GM19035 (cell line): Measurements from ENCODE around the gene GPR4.
"Not testable (repeated sequence)": the region's sequence is repeated elsewhere in the genome, so short reads cannot be mapped to it uniquely, and the experiment has no call there.

Experiments
- ATAC-seq: cut with Tn5 transposase; IDR thresholded peaks from one replicate; pipeline ENCODE4 v1.9.1; 2021; ENCODE audit not compliant: unreplicated experiment

The GPR4 gene

DNA sequence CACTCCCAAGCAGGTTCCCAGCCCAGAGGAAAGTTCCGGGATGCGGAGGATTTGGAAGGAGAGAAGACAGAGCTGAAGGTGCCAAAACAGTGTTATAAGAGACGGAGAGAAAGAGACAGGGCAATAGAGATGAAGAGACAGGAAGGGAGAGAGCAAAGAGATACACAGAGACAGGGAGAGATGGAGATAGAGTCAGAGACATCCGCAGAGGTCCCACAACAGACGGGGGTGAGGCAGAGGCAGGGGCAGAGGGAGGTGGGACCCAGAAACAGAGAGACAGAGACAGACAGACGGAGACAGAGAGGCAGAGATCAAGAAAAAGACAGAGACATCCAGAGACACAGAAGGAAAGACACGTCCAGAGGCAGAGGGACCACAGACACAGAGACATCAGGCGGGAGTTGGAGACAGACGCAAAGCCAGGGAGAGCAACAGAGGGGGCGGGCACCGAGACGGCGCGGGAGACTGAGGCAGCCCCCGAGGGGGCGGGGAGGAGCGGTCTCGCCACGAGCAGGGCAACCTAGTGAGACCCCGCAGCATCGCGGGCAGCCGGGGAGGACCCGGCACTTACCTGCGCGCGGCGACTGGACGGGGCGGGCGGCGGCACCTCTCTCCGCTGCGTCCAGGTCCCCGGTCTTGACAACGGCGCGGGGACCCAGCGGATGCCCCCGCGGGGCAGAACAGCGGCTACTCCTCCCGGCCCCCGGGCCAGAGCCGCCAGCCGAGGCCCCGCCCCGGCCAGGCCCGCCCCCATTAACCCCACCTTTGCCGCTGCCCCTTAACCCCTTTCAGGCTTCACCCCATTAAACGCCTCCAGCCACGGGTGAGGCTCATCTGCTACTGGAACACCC, at the start of gene GPR4:
Gene GPR4, minus strand, starts transcription at position 689 of the 851 bp plus-strand sequence. CDS start 10,346 bp downstream, outside the sequence.
- no peak for ATAC-seq

GRCh38 chr19:45650722-45651121, 48.7 kb upstream of the GPR4 start:
- no peak for ATAC-seq

DNA sequence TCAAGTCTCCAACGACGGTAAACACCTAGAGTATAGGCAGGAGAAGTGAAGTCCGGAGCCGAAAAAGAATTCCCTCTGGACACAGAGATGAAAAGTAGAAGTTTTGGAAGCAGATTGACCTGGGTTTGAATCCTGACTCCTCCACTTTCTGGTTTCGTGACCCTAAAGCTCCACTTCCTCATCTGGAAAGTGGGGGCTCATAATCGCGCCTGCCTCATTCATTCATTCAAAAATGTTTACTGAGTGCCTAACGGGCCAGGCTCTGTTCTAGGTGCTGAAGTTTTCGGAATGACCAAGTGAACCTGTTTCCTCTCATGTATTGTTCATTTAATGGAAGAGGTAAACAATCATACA, 44.3 kb upstream of the GPR4 start:
- ATAC-seq, result no peak

DNA sequence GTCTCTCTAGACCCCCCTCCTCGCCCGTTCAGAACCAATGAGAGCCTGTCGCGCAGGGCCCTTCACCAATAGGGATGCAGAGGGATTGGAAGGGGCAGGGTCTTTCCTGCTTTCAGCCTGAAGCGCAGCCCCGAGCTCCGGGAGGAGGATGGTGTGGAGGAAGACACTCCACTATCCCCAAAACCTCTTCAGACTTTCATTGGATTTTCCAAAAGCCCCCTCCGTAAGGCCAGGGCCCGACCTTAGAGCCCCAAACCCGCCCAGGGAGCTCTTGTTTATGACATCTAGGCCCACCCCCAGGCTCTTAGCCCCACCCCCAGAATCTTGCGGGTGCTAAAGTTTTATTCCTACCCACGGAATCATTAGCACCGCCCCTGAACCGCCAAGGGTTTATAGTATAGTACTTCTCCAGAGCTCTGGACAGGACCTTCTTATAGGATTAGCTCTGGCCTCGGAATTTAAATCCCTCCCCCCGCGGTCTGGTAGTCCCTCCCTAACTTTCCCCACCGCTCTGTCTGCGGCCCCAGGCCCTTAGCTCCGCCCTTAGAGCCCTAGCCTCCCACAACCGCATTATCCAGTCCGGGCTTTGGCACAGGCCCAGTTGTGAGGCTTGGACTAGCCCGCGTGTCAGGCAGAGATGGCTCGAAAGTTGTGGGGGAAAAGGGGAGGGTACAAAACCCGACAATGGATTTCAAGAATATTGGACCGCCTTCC, 43.8 kb upstream of the GPR4 start:
- ATAC-seq, result peak; percentile 24

DNA sequence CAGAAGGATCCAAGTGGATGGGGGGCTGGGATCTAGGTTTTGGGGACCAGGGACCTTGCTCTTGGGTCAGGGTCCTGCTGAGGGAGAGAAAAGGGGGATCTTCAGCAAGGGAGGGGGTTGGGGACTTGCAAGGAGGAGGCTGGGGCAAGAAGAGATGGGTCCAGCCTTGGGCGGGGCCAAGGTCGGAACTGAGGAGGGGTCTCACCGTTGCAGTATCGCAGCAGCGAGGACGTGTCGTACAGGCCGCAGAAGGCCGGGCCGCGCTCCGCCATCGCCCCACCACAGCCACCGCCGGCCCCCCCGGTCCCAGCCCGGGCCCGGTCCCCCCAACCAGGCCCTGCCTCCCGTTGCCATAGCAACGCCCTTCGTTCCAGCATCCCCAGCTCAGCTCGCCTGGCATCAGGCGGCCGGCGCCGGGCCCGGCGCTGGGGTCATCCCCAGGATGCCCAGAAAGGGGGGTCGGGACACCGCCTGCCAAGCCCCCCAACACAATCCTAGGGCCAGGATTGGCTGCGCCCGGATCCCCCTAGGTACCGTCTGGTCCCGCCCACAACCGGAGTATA, 43.1 kb upstream of the GPR4 start:
- no peak for ATAC-seq

DNA sequence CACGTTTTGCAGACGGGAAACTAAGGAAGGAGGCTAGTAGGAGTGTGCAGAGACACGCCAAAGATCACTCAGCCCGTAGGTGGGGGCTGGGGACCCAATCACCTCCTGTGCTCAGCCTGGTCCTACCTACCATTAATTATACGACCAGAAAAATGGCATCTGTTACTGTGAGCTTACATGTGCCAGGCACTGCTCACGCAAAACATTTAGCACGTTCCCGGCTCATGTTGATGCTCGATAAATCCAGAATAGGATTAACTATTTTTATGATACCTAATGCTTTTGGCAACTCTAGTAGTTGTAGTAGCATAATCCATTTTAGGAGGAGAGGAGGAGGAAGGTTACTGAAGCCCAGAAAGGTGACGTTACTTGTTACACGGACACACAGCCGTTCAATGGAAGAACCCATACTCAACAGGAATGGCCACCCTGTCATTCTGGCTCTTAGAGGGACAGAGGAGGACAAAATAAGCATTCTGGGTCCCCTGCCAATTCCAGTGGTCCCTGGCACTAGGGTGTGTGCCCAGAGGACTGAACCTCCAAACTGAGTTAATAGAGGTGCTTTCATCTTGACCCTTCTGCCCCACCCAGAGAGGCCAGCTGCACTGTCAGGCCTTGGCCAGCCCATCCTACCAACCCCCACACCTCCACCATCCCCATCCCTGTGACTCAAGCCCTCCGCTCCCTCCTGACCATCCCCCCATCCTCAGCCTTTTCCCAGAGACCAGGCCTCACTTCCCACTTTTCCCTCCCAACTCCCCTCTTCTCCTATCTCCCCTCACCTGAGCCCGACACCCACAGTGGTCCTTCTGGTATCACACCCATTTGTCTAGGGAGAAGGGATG, 42.1 kb upstream of the GPR4 start:
- no peak for ATAC-seq

DNA sequence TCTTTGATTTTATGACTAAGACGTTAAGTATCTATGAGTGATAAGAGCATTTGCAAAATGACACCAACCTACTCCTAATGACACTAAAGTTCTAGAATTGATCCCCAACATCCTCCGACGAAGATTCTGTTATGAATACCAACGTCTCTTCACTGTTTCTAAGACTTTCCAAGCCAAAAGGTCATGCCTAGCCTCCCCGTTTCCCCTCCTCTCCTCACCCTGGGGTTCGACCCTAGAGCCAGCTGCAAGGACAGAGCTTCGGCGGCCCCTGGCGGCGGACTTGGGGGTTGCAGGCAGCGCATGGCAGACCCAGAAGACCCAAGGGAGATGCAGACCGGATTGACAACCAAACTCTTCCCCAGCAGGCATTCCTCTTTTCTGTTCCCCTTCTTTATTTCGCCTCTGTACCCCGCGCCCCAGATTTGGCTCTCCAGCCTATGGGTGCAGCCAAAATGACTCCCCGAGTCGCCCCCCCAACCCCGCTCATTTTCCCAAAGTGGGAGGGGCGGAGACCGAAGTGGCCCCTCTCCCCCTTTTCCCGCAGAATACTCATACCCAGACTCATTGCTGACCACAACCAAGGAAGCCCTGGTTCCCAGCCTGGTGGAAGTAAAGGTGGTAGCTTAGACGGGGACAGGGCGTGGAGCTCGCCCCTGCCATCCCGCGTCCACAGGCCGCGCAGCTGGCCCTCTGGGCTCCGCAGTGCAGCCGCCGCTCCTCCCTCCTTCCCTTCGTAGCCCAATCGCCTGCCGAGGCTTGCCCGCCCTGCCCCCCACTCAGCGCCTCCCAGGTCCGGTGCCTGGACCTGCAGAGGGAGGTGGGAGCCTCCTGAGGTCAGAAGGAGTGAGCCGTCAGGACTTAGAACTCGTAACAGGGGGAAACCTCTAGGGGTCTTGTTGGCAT, 41.3 kb upstream of the GPR4 start:
- ATAC-seq, result peak; percentile 30

DNA sequence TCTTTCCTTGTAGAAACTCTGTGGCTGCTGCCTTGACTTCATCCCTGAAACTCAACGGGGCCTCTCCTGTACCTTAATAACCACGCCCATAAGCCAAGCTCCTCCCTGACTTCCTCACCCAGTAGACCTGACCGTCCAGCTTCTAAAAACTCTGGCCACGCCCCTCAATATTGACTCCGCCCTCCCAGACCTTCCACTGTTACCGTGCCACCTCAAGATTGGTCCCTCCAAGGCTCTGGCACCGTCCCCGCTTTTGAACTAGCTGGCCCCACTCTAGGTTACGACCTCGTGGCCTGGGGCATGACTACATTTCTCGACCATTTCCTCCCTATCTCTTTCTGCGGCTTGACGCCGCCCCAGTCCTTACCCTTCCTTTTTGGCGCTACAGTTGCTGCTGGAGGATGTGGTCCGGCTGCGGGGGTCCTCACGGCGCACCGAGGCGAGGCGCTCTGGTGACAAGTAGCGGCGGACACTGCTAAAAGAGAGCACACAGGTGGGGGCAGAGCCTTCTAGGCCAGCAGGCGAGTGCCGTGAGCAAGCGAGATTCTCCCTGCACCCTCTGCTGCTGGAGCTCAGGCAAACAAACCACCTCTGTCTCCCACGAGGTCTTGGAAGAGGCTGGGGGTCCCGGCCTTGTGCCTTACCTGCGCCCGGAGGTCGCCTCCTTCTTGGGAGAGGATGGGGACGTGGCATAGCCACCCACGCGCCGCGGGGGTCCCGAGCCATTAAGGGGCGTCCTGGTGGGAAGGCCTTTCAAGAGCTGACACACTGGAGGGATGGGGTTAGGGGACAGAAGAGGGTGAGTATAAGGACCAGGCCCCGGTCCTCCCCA, 39.5 kb upstream of the GPR4 start:
- ATAC-seq, result peak; percentile 40

GRCh38 chr19:45640849-45641273, 38.8 kb upstream of the GPR4 start:
- ATAC-seq, result no peak

DNA sequence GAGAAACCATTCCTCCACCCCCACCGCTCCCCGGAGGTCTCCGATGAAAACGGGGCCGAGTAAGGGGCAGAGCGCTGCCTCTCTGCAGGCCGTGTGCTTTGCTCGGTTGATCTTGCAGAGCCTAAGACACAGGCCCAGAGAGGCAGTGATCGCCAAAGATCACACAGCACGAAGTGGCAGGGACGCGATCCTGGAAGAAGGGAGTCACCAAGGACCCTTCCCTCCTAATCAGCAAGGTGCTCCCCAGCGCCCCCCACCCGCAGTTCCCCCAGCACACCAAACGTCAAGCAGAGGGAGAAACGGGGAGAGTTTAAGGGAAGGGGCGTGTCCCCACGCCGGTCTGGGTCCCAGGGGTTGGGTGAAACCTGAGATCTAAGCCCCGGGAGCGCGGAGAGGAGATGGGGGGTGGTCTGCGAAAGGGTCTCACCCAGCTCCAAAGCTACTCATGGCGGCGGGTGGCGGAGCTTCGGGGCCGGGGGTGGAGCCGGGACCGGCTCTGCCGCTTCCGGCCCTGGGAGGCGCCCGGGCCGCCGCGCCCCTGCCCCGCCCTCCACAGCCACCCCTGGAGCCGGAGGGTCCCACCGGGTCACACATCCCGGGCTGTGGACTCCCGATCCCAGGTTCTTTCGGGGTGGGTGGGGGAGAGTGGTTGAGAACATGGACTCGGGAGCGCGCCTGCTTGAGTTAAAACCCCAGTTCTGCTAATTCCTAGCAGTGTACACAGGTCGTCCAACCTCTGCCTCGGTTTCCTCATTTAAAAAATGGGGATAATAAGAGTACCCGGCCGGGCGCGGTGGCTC, 37.1 kb upstream of the GPR4 start, which contains the start of gene EML2:
Gene EML2, minus strand, starts transcription at position 468 of the 800 bp plus-strand sequence. Its CDS starts 21 bp downstream, at position 447.
- ATAC-seq, result no peak

DNA sequence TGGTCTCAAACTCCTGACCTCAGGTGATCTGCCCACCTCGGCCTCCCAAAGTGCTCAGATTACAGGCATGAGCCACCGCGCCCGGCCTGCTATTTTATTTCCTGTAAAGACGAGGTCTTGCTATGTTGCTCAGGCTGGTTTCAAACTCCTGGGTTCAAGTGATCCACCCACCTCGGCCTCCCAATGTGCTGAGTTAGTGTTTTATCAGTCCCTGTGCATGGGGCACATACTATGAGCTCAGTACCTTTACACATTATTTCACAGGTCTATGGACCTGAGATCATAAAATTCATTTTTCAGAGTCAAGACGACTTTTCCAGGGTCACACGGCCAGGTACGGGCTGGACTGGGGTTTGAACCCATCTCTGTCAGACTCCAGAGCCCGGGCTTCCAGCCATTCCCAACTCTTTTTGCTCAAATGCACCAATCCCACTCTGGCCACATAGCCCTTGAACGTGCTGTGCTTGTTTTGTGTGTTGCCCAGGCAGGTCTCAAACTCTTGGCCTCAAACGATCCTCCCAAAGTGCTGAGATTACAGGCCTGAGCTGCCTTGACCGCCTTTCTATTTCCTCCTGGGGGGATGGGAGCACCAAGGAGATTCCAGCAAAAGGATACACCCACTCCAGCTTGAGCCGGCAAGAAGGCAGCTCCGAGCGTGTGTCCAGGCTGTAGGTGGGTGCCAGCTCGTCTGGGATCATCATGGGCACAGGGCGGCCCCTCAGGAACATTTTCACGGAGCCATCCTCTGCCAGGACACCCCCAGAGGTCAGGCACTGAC, 36.1 kb upstream of the GPR4 start:
- ATAC-seq, result no peak

DNA sequence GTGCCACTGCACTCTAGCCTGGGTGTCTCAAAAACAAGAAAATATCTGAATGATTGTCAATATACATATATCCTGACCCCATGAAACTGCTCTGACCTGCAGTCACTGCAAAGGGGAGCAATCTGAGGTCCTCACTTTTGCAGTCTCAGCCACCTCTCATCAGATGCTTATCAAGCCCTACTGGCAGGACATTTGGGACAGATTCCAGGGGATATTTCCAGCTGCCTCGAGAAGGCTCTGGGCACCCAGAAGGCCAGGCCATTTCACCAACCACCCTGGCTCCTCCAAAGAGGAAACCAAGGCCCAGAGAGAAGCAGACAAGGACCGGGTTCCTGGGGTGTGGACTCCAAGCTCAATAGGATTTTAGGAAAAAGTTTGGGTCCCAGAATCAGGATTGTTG, 34.9 kb upstream of the GPR4 start:
- ATAC-seq, result no peak

- no peak for ATAC-seq
Observed at GRCh38 chr19:45636275-45636674, 34.3 kb upstream of the GPR4 start.

DNA sequence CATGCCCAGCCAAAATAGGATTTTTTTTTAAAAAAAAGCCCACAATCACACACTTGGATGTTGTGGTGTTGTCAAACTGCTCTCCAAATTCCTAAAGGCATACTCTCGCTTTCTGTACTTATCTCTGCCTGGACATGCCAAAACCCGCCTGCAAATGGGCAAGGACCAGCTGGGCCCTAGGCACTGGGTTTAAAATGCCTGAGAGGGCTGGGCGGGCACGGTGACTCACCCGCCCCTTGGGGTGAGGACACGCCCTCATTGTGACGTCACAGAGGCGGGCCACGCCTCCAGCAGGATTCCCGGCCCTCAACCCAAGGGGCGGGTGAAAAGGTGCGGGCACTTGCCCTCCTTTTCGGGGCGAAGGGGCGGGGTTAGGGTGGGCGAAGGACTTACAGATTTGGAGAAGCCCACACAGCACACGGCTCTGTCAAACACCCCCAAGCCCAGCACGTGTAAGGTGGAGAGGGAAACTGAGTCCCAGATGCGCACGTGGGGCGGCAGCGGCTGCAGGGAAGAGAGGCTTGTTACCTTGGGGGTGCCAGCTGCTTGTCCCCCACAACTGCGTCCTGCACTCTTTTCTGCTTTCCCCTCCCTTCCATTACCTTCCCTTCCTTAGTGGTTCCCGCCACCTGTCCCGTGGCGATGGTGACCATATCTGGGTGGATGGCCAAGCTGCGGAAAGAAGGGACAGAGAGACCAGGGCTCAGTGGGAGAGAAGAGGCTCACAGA, 30.6 kb upstream of the GPR4 start:
- no peak for ATAC-seq

DNA sequence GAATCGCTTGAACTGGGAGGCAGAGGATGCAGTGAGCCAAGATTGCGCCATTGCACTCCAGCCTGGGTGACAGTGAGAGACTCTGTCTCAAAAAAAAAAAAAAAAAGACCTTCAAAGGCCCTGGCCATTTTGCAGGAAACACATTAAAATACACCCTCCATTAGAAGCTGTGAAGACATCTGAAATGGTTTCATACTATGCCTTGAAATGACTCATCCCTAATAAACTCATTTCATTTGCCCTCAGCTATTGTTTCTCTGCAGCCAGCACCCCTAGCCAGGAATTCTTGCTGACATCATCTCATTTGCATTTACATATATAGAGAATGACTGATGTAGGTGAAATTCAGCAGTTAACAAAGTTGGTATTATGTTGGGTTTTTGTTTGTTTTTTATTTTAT, 28.5 kb upstream of the GPR4 start:
- ATAC-seq, result no peak

DNA sequence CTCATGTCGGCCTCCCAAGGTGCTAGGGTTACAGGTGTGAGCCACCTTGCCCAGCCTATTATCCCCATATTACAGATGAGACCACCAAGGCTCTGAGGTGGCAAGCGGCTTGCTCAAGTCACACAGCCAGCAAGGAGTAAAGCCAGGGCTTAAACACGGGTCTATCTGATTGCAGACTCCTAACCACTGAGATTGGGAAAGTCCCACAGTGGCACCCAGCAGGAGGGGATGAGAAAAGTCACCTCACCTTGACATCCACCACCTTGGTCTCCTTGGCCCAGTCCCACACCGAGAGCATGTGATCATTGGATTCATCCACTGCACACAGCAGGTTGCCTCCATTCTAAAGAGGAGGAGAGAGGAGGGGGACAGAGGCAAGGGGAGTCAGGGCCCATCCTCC, 27.7 kb upstream of the GPR4 start:
- no peak for ATAC-seq

- not testable (repeated sequence) for ATAC-seq
Observed at GRCh38 chr19:45628219-45628618, 26.2 kb upstream of the GPR4 start.
